DMS153 (cell line): ENCODE measurements around the gene RTF1.
"Not testable (repeated sequence)": the region's sequence is repeated elsewhere in the genome, so short reads cannot be mapped to it uniquely, and the experiment has no call there.

Experiments
- DNase-seq: peaks from one replicate; lab custom pipeline; 2025; lab: John Stamatoyannopoulos, UW

RTF1 gene

GRCh38 chr15:41416742-41417417 lies at the start of gene RTF1:
RTF1 (plus strand) TSS chr15:41417095; CDS start chr15:41417116, 21 bp downstream.
- peak; percentile 47 for DNase-seq

GRCh38 chr15:41367418-41367817 lies 49.5 kb upstream of the RTF1 start:
- DNase-seq = no peak

- DNase-seq = no peak
Observed at GRCh38 chr15:41377978-41378377, 38.9 kb upstream of the RTF1 start.

- DNase-seq = not testable (repeated sequence)
Observed at GRCh38 chr15:41383974-41384749, 32.7 kb upstream of the RTF1 start.

- DNase-seq = no peak
Observed at GRCh38 chr15:41387646-41388045, 29.2 kb upstream of the RTF1 start.

GRCh38 chr15:41392659-41393058 lies 24.2 kb upstream of the RTF1 start:
- no peak for DNase-seq

- no peak for DNase-seq
Observed at GRCh38 chr15:41394924-41395323, 22.0 kb upstream of the RTF1 start.

GRCh38 chr15:41396111-41396510 lies 20.8 kb upstream of the RTF1 start:
- DNase-seq = no peak

GRCh38 chr15:41401904-41402267 lies 15.0 kb upstream of the RTF1 start:
- DNase-seq = no peak

- no peak for DNase-seq
Observed at GRCh38 chr15:41407341-41407740, 9.6 kb upstream of the RTF1 start.

GRCh38 chr15:41408234-41408641 lies 8.7 kb upstream of the RTF1 start:
- DNase-seq = no peak

GRCh38 chr15:41411031-41411430 lies 5.9 kb upstream of the RTF1 start:
- DNase-seq = no peak

GRCh38 chr15:41411441-41411840 lies 5.5 kb upstream of the RTF1 start:
- DNase-seq = no peak

- no peak for DNase-seq
Observed at GRCh38 chr15:41416128-41416741, 660 bp upstream of the RTF1 start.

GRCh38 chr15:41417418-41418195 lies 712 bp downstream of the RTF1 start:
- no peak for DNase-seq

GRCh38 chr15:41423979-41424659 lies 7.2 kb downstream of the RTF1 start:
- no peak for DNase-seq

GRCh38 chr15:41424809-41425208 lies 7.9 kb downstream of the RTF1 start:
- no peak for DNase-seq

GRCh38 chr15:41425907-41426306 lies 9.0 kb downstream of the RTF1 start:
- DNase-seq = not testable (repeated sequence)

GRCh38 chr15:41429003-41429890 lies 12.4 kb downstream of the RTF1 start:
- DNase-seq = no peak

GRCh38 chr15:41435037-41435786 lies 18.3 kb downstream of the RTF1 start:
- DNase-seq = no peak
